ENCODE data around the gene IMPA2.
"Not testable (repeated sequence)": the region's sequence is repeated elsewhere in the genome, so short reads cannot be mapped to it uniquely, and the experiment has no call there.

The IMPA2 gene

DNA sequence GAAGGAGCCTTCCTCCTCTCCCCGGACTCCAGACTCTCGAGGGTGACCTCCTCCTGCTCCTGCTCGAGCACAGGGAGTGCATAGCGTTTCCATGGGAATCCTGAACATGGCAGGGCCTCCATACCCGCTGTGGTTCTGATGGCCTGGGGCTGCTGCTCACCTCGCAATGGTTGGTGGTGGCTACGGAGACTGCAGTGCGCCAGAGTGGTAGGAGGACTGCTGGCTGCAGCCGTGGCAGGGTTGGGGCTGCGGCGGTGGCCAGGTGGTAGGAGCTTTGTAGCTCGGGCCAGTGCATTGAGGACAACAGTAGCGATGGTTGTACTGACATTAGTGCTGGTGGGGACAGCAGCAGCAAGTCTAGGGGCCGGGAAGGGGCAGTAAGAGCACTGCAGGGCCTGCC, 80.4 kb downstream of the IMPA2 start:
- Histone ChIP-seq H3K4me1 (ENCODE audit: insufficient read depth, low read length) (no peaks in the 10 kb centered on the region), H3K36me3 (ENCODE audit: insufficient read depth, low read length) (no peaks in the 10 kb centered on the region), H3K9me3 (ENCODE audit: low read length) (no peaks in the 10 kb centered on the region), H2AFZ (ENCODE audit: low read depth, low read length) (no peak overlapping the region), H3K27me3 (ENCODE audit: insufficient read depth, low read length) (no peaks in the 10 kb centered on the region), H3K4me3 (ENCODE audit: low read length) (no peak overlapping the region)

GRCh38 chr18:12062974-12063373, 81.7 kb downstream of the IMPA2 start:
- Histone ChIP-seq H3K27me3 (ENCODE audit: insufficient read depth, low read length) (no peaks in the 10 kb centered on the region), H3K9me3 (ENCODE audit: low read length) (no peaks in the 10 kb centered on the region), H2AFZ (ENCODE audit: low read depth, low read length) (no peak overlapping the region), H3K36me3 (ENCODE audit: insufficient read depth, low read length) (no peaks in the 10 kb centered on the region), H3K4me1 (ENCODE audit: insufficient read depth, low read length) (no peaks in the 10 kb centered on the region), H3K4me3 (ENCODE audit: low read length) (no peak overlapping the region)

DNA sequence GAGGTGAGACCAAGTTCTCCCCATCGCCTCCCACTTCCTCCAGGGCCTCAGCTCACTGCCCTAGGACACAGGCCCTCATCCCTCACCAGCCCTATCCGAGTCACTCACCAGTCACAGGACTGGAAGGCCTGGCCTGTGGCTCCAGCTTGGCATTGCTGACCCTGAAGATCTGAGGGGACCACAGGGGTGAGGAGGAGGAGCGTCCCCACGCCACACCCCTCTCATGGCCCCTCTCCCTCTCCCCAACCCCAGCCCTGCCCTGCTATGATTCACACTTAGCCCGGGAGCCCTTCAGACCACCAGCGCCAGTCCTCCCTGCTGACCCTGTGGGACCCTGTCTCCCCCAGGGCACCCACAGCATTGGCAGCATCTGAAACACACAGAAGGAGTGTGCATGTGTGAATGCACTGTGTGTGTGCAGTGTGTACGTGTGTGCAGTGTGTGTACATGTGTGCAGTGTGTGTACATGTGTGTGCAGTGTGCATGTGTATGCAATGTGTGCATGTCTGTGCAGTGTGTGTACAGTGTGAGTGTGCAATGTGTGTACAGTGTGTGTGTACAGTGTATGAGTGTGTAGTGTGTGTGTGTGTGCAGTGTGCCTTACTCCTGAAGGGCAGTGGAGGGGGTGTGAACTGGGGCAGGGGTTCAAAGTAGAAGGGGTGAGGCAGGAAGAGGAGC, 82.9 kb downstream of the IMPA2 start:
- Histone ChIP-seq H3K36me3 (ENCODE audit: insufficient read depth, low read length) (no peaks in the 10 kb centered on the region), H2AFZ (ENCODE audit: low read depth, low read length) (no peak overlapping the region), H3K27me3 (ENCODE audit: insufficient read depth, low read length) (no peaks in the 10 kb centered on the region), H3K4me3 (ENCODE audit: low read length) (no peak overlapping the region), H3K4me1 (ENCODE audit: insufficient read depth, low read length) (no peaks in the 10 kb centered on the region), H3K9me3 (ENCODE audit: low read length) (no peaks in the 10 kb centered on the region)

DNA sequence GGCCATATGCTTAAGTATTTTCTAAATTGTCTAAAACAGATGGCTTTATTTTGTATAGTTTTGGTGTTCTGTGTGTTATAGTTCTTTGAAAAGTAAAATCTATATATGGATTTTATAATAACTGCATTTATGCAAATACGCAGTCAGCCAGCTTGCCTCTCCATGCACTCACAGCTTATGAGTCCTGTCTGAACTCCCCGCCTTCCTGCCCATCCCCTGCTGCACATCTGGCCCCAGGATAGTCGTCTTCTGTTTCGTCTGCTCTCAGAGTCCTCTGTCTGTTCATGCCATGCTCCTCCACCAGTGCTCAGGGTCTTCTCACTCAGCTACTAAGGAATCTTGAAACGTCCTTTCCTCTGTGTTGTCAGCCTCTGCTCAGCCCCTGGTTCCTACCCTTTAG, 84.1 kb downstream of the IMPA2 start:
- Histone ChIP-seq H3K9me3 (ENCODE audit: low read length) (no peaks in the 10 kb centered on the region), H3K4me3 (ENCODE audit: low read length) (no peak overlapping the region), H3K27me3 (ENCODE audit: insufficient read depth, low read length) (no peaks in the 10 kb centered on the region), H2AFZ (ENCODE audit: low read depth, low read length) (no peak overlapping the region), H3K4me1 (ENCODE audit: insufficient read depth, low read length) (no peaks in the 10 kb centered on the region), H3K36me3 (ENCODE audit: insufficient read depth, low read length) (no peaks in the 10 kb centered on the region)

DNA sequence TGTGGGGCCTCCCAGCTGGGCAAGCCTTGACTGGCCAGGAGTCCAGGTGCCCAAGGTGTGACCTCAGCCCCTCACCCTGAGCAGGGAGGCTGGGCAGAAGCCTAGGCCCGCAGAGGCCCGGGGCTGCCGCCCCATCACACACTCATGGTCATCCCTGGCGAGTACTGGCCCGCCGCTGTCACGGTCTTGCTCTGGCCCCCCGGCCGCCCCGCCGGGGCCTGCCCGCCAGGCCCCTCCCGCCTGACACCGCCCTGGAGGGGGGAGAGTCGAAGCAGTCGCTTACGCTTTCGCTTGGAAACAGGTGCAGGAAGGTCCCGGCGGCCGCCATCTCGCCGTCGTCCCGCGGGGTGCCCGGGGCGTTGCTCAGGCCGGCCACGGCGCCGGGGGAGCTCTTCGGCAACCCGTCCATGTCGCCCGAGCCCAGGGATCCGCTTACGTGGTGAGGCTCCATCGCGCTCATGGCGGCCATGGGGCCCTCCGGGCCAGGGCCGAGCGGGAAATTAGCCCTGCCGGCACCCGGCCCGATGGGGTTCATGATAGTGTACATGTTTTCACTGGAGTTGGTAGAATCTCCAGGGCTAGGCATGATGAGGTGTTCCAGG, 85.7 kb downstream of the IMPA2 start:
- Histone ChIP-seq H3K27me3 (ENCODE audit: insufficient read depth, low read length) (peaks cover under 1% of the 10 kb centered on the region), H3K4me1 (ENCODE audit: insufficient read depth, low read length) (no peaks in the 10 kb centered on the region), H3K36me3 (ENCODE audit: insufficient read depth, low read length) (no peaks in the 10 kb centered on the region), H3K4me3 (ENCODE audit: low read length) (no peak overlapping the region), H2AFZ (ENCODE audit: low read depth, low read length) (no peak overlapping the region), H3K9me3 (ENCODE audit: low read length) (no peaks in the 10 kb centered on the region)

- Histone ChIP-seq H3K4me3 (ENCODE audit: low read length) (no peak overlapping the region), H3K36me3 (ENCODE audit: insufficient read depth, low read length) (no peaks in the 10 kb centered on the region), H3K9me3 (ENCODE audit: low read length) (no peaks in the 10 kb centered on the region), H3K27me3 (ENCODE audit: insufficient read depth, low read length) (peaks cover 2% of the 10 kb centered on the region), H2AFZ (ENCODE audit: low read depth, low read length) (no peak overlapping the region), H3K4me1 (ENCODE audit: insufficient read depth, low read length) (no peaks in the 10 kb centered on the region)
Observed at GRCh38 chr18:12067671-12068070, 86.4 kb downstream of the IMPA2 start.

GRCh38 chr18:12068316-12068949, 87.1 kb downstream of the IMPA2 start:
- H3K27me3 ChIP-seq (ENCODE audit: insufficient read depth, low read length); H3K9me3 ChIP-seq (ENCODE audit: low read length): not testable (repeated sequence)

DNA sequence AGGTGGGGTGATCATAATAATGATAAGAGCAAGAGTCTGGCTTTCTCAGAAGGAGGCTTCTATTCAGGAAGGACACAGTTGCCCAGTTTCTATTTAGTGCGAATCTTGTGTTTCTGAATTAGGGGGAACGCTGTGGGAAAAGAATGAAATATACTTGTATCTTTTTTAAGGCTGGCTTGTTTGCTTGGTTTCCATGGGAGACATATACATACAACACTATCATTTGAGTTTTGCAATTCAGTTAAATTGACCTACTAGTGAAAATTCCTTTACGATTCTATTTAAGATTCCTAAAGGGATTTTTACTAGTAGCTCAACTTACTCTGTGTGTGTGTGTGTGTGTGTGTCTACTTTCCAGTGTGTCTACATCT, 87.6 kb downstream of the IMPA2 start:
- Histone ChIP-seq H3K4me1 (ENCODE audit: insufficient read depth, low read length) (no peaks in the 10 kb centered on the region), H3K27me3 (ENCODE audit: insufficient read depth, low read length) (peaks cover 3% of the 10 kb centered on the region), H3K9me3 (ENCODE audit: low read length) (no peaks in the 10 kb centered on the region), H3K4me3 (ENCODE audit: low read length) (no peak overlapping the region), H3K36me3 (ENCODE audit: insufficient read depth, low read length) (no peaks in the 10 kb centered on the region), H2AFZ (ENCODE audit: low read depth, low read length) (no peak overlapping the region)

More at GRCh38 chr18:12068316-12068949, 87.1 kb downstream of the IMPA2 start:
- H3K4me1 ChIP-seq (ENCODE audit: insufficient read depth, low read length); H3K36me3 ChIP-seq (ENCODE audit: insufficient read depth, low read length); H2AFZ ChIP-seq (ENCODE audit: low read depth, low read length); H3K4me3 ChIP-seq (ENCODE audit: low read length): not testable (repeated sequence)

DNA sequence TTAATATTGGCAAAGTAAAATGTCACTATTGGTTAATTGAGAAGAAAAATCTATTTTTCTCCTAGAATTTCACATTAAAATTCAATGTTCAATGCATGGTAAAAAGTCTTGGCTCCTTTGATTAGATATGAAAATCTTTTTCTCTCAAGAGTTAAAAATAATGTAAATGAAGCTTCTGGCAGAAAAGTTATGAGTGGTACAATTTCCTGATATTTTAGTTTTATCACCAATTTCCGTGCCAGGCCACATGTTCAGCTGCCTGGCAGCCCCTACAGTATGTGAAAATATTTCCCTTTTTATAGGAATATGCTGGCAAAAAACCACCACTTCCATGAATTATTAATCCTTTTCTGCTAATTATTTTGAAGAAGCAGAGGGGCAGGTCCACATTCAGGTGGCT, 89.8 kb downstream of the IMPA2 start:
- not testable (repeated sequence) for H3K9me3 ChIP-seq (ENCODE audit: low read length); H2AFZ ChIP-seq (ENCODE audit: low read depth, low read length); H3K4me1 ChIP-seq (ENCODE audit: insufficient read depth, low read length); H3K4me3 ChIP-seq (ENCODE audit: low read length); H3K36me3 ChIP-seq (ENCODE audit: insufficient read depth, low read length); H3K27me3 ChIP-seq (ENCODE audit: insufficient read depth, low read length)

- Histone ChIP-seq H3K9me3 (ENCODE audit: low read length) (no peaks in the 10 kb centered on the region), H3K4me3 (ENCODE audit: low read length) (no peak overlapping the region), H3K36me3 (ENCODE audit: insufficient read depth, low read length) (no peaks in the 10 kb centered on the region), H3K27me3 (ENCODE audit: insufficient read depth, low read length) (peaks cover 3% of the 10 kb centered on the region), H2AFZ (ENCODE audit: low read depth, low read length) (no peak overlapping the region), H3K4me1 (ENCODE audit: insufficient read depth, low read length) (no peaks in the 10 kb centered on the region)
Observed at GRCh38 chr18:12072996-12073395, 91.7 kb downstream of the IMPA2 start.

DNA sequence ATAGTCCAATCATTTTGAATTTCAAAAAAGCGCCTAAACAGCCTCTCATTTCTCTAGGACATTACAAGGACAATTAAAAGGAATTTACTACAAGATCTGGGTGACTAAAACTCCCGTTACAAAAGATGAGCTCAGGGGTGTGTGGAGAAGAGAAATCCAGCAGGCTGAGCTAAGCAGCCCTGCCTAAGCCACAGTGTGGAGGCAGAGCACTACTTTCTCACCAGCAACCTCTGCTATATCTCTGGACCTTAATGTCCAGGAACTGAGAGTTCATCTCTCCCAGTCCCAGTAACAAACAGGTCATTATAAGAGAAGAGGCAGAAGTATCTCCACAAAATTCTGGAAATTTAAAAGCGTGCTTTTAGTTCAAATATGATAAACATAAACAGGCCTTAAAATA, 93.4 kb downstream of the IMPA2 start:
- H2AFZ ChIP-seq (ENCODE audit: low read depth, low read length), result no peak overlapping the region
- H3K9me3 ChIP-seq (ENCODE audit: low read length), result no peaks in the 10 kb centered on the region
- no peak overlapping the region for H3K4me3 ChIP-seq (ENCODE audit: low read length)
- no peaks in the 10 kb centered on the region for H3K4me1 ChIP-seq (ENCODE audit: insufficient read depth, low read length)
- peaks cover 3% of the 10 kb centered on the region for H3K27me3 ChIP-seq (ENCODE audit: insufficient read depth, low read length)
- no peaks in the 10 kb centered on the region for H3K36me3 ChIP-seq (ENCODE audit: insufficient read depth, low read length)

DNA sequence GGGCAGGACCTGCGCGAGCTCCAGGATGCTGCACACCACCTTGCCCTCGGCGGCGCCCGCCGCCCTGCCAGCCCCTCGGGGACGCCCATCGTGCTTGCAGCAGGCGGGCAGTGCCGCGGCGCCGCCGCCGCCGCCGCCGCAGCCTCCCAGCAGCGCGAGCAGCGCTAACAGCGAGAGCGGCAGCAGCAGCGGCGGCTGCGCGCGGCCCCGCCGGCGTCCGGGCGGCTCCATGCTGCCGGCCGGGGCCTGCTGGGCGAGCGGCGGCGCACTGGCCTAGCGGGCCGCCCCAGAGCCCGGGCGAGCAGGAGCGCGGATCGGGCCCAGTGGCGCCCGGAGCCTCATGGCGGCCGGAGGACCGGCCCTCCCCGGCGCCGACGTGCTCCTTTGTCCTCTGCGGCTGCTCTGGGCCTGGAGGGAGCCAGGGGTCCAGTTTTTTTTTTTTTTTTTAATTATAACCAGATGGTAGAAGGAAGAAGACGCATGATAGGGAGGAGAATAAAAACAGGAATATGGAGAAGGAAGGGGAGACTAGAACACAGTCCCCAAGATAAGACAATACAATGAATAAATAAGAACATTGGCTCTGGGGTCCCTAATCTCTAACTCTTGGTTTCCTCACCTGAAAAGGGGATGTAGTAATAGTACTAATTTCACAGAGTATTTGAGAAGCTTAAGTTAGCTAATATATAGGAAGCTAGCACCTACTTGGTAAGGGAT, 95.3 kb downstream of the IMPA2 start:
- H3K9me3 ChIP-seq (ENCODE audit: low read length), result no peaks in the 10 kb centered on the region
- H2AFZ ChIP-seq (ENCODE audit: low read depth, low read length), result peak overlapping the region; percentile 92
- no peaks in the 10 kb centered on the region for H3K4me1 ChIP-seq (ENCODE audit: insufficient read depth, low read length)
- no peaks in the 10 kb centered on the region for H3K36me3 ChIP-seq (ENCODE audit: insufficient read depth, low read length)
- peaks cover 3% of the 10 kb centered on the region for H3K27me3 ChIP-seq (ENCODE audit: insufficient read depth, low read length)
- peak overlapping the region; percentile 35 for H3K4me3 ChIP-seq (ENCODE audit: low read length)

DNA sequence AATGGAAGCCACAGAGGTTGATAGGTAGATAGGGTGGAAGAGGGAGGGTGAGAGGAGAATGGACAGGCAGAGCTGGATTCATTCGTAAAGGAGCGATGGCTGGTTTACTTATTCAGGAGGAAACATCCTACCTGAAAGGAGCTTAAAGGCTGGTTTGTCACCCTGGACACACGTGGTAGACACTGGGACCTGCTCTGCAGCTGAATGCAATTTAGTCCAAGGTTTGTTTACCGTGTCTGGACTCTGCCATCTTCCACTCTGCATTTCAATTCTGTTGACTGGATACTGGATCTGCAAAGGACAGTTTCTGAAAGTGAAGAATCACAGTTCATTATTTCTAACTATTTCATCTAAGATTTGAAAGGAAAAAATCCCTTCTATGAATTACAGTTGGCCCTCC, 96.7 kb downstream of the IMPA2 start:
- not testable (repeated sequence) for H3K27me3 ChIP-seq (ENCODE audit: insufficient read depth, low read length); H3K9me3 ChIP-seq (ENCODE audit: low read length); H3K36me3 ChIP-seq (ENCODE audit: insufficient read depth, low read length); H3K4me3 ChIP-seq (ENCODE audit: low read length); H3K4me1 ChIP-seq (ENCODE audit: insufficient read depth, low read length); H2AFZ ChIP-seq (ENCODE audit: low read depth, low read length)

Data from neuron (in vitro differentiated cells).